ENCODE results near the gene CTIF.

GRCh38 chr18:48727681-48728080, 188.8 kb downstream of the CTIF start:
- TF ChIP-seq CTCF (IDR thresholded peaks at IDR 0.05) (no peak), POLR2A (IDR thresholded peaks at IDR 0.05) (no peak), POLR2AphosphoS5 (IDR thresholded peaks at IDR 0.05; ENCODE audit: insufficient read depth in 1 of 2, low read depth in 1 of 2) (no peak)
